Femur (tissue), 1 donor: ENCODE data around the gene ZP1.

Source experiments
- DNase-seq: peaks from one replicate; pipeline ENCODE4 v3.0.0-alpha.2; 2017

The ZP1 gene

GRCh38 chr11:60910711-60911380, 43.5 kb downstream of the ZP1 start:
- no peak for DNase-seq

- DNase-seq: no peak
Measured at GRCh38 chr11:60912223-60912850, 45.0 kb downstream of the ZP1 start.

GRCh38 chr11:60912851-60913528, 45.6 kb downstream of the ZP1 start:
- DNase-seq: no peak

GRCh38 chr11:60913793-60914632, 46.7 kb downstream of the ZP1 start, which contains the start of gene TMEM109:
TMEM109 (plus strand) TSS chr11:60914158; CDS start chr11:60919694, 5,536 bp downstream.
- DNase-seq: peak; percentile 93

GRCh38 chr11:60914633-60915247, 47.4 kb downstream of the ZP1 start:
- peak; percentile 76 for DNase-seq

GRCh38 chr11:60915248-60915914, 48.0 kb downstream of the ZP1 start:
- peak; percentile 59 for DNase-seq

GRCh38 chr11:60916669-60917206, 49.4 kb downstream of the ZP1 start:
- no peak for DNase-seq

- no peak for DNase-seq
Measured at GRCh38 chr11:60917267-60917666, 49.9 kb downstream of the ZP1 start.

GRCh38 chr11:60918251-60918938, 51.1 kb downstream of the ZP1 start:
- no peak for DNase-seq

- no peak for DNase-seq
Measured at GRCh38 chr11:60918939-60919265, 51.6 kb downstream of the ZP1 start.

- DNase-seq: no peak
Measured at GRCh38 chr11:60919320-60919719, 52.0 kb downstream of the ZP1 start.

- DNase-seq: no peak
Measured at GRCh38 chr11:60919956-60920355, 52.6 kb downstream of the ZP1 start.

GRCh38 chr11:60921259-60921658, 53.9 kb downstream of the ZP1 start:
- no peak for DNase-seq

- DNase-seq: no peak
Measured at GRCh38 chr11:60921777-60922335, 54.5 kb downstream of the ZP1 start.

- no peak for DNase-seq
Measured at GRCh38 chr11:60922906-60923305, 55.6 kb downstream of the ZP1 start.

GRCh38 chr11:60923326-60923725, 56.0 kb downstream of the ZP1 start:
- DNase-seq: no peak

- no peak for DNase-seq
Measured at GRCh38 chr11:60923800-60924109, 56.4 kb downstream of the ZP1 start.

- peak; percentile 84 for DNase-seq
Measured at GRCh38 chr11:60924110-60924905, 57.0 kb downstream of the ZP1 start, which contains the start of gene TMEM132A. TMEM132A (plus strand) TSS chr11:60924460; CDS start chr11:60924634, 174 bp downstream.
